ENCODE measurements around the gene PRSS16. TPM values are rescaled to one million over a fixed set of nuclear protein-coding genes. Genes with fewer than 3 reads are reported as not detected.

Gene PRSS16
- total and polyA plus RNA-seq, 3 experiments from 2014 or later, result 0.35 to 1.5 (median 0.55) TPM

- peaks cover 10% of the 10 kb centered on the region for H3K9me3 ChIP-seq (ENCODE audit: low read length)
- H3K9me3 Mint-ChIP-seq, result peaks cover 33 to 70% (median 63%) of the 10 kb centered on the region in 5 donors
Measured at GRCh38 chr6:27281105-27281539, 33.6 kb downstream of the PRSS16 start.

GRCh38 chr6:27281569-27281968 lies 34.1 kb downstream of the PRSS16 start:
- ChIA-PET POLR2A (no interaction called here), CTCF (no interaction called here)
- Histone ChIP-seq H3K4me1 (ENCODE audit: insufficient read depth, low read length) (no peaks in the 10 kb centered on the region), H3K9me3 (ENCODE audit: low read length) (peaks cover 10% of the 10 kb centered on the region), H3K4me3 (ENCODE audit: low read length) (no peak overlapping the region), H3K27me3 (ENCODE audit: insufficient read depth, low read length, poor library complexity, severe bottlenecking) (peaks cover 80% of the 10 kb centered on the region), H3K27ac (ENCODE audit: low read depth, low read length) (no peak overlapping the region), H3K36me3 (ENCODE audit: insufficient read depth, low read length) (no peaks in the 10 kb centered on the region)
- Mint-ChIP-seq H3K9me3 (peaks cover 33 to 73% (median 65%) of the 10 kb centered on the region in 5 donors), H3K27ac (peak overlapping the region in 1 of 8 donors; percentile 77), H3K4me1 (peaks cover 2 to 8% (median 8%) of the 10 kb centered on the region in 3 donors), H3K36me3 (peaks cover 1 to 16% (median 1%) of the 10 kb centered on the region in 3 donors), H3K4me3 (no peak overlapping the region), H3K27me3 (peaks cover 87 to 94% of the 10 kb centered on the region in 2 donors)
- no peak for DNase-seq

More at GRCh38 chr6:27281105-27281539, 33.6 kb downstream of the PRSS16 start:
- Mint-ChIP-seq H3K27ac (peak overlapping the region in 2 of 8 donors; percentile 65 to 66), H3K4me3 (peak overlapping the region in 1 of 7 donors; percentile 40), H3K27me3 (peaks cover 87 to 93% of the 10 kb centered on the region in 2 donors), H3K4me1 (peaks cover 2 to 8% (median 8%) of the 10 kb centered on the region in 3 donors), H3K36me3 (peaks cover 1 to 16% (median 1%) of the 10 kb centered on the region in 3 donors)
- DNase-seq, result no peak
- POLR2A ChIA-PET, result no interaction called here
- H3K27me3 ChIP-seq (ENCODE audit: insufficient read depth, low read length, poor library complexity, severe bottlenecking), result peaks cover 77% of the 10 kb centered on the region
- H3K27ac ChIP-seq (ENCODE audit: low read depth, low read length), result peak overlapping the region; percentile 0
- no peak overlapping the region for H3K4me3 ChIP-seq (ENCODE audit: low read length)
- CTCF ChIA-PET, result no interaction called here
- H3K4me1 ChIP-seq (ENCODE audit: insufficient read depth, low read length), result no peaks in the 10 kb centered on the region
- H3K36me3 ChIP-seq (ENCODE audit: insufficient read depth, low read length), result no peaks in the 10 kb centered on the region

GRCh38 chr6:27283279-27283678 lies 35.8 kb downstream of the PRSS16 start:
- Mint-ChIP-seq H3K36me3 (peaks cover 1 to 16% (median 1%) of the 10 kb centered on the region in 3 donors), H3K4me3 (peak overlapping the region in 5 of 7 donors; percentile 15 to 70 (median 51))

GRCh38 chr6:27286141-27286540 lies 38.6 kb downstream of the PRSS16 start:
- peaks cover 10% of the 10 kb centered on the region for H3K9me3 ChIP-seq (ENCODE audit: low read length)
- ChIA-PET POLR2A (no interaction called here), CTCF (interaction anchor here (0.8 kb wide), 1 partner anchor 109 kb away, joined by 3 read pairs; no protein-coding TSS in a partner anchor)
- peaks cover 1 to 20% (median 4%) of the 10 kb centered on the region in 3 donors for H3K36me3 Mint-ChIP-seq
- peaks cover 37 to 84% (median 71%) of the 10 kb centered on the region in 5 donors for H3K9me3 Mint-ChIP-seq
- H3K36me3 ChIP-seq (ENCODE audit: insufficient read depth, low read length), result no peaks in the 10 kb centered on the region
- no peak for DNase-seq
- H3K27ac ChIP-seq (ENCODE audit: low read depth, low read length), result no peak overlapping the region
- peaks cover 93 to 95% of the 10 kb centered on the region in 2 donors for H3K27me3 Mint-ChIP-seq
- H3K4me1 Mint-ChIP-seq, result peaks cover 4 to 8% (median 6%) of the 10 kb centered on the region in 3 donors
- no peak overlapping the region for H3K4me3 ChIP-seq (ENCODE audit: low read length)
- peak overlapping the region in 2 of 8 donors; percentile 25 to 77 for H3K27ac Mint-ChIP-seq
- peak overlapping the region in 2 of 7 donors; percentile 14 to 71 for H3K4me3 Mint-ChIP-seq
- H3K4me1 ChIP-seq (ENCODE audit: insufficient read depth, low read length), result no peaks in the 10 kb centered on the region
- H3K27me3 ChIP-seq (ENCODE audit: insufficient read depth, low read length, poor library complexity, severe bottlenecking), result peaks cover 87% of the 10 kb centered on the region

More at GRCh38 chr6:27283279-27283678, 35.8 kb downstream of the PRSS16 start:
- POLR2A ChIA-PET, result no interaction called here
- CTCF ChIA-PET, result no interaction called here
- Mint-ChIP-seq H3K9me3 (peaks cover 33 to 77% (median 67%) of the 10 kb centered on the region in 5 donors), H3K4me1 (peaks cover 2 to 9% (median 8%) of the 10 kb centered on the region in 3 donors), H3K27me3 (peaks cover 90 to 91% of the 10 kb centered on the region in 2 donors), H3K27ac (peak overlapping the region in 6 of 8 donors; percentile 29 to 77 (median 53))
- H3K9me3 ChIP-seq (ENCODE audit: low read length), result peaks cover 10% of the 10 kb centered on the region
- no peaks in the 10 kb centered on the region for H3K4me1 ChIP-seq (ENCODE audit: insufficient read depth, low read length)
- no peaks in the 10 kb centered on the region for H3K36me3 ChIP-seq (ENCODE audit: insufficient read depth, low read length)
- DNase-seq, result no peak
- no peak overlapping the region for H3K4me3 ChIP-seq (ENCODE audit: low read length)
- no peak overlapping the region for H3K27ac ChIP-seq (ENCODE audit: low read depth, low read length)
- peaks cover 82% of the 10 kb centered on the region for H3K27me3 ChIP-seq (ENCODE audit: insufficient read depth, low read length, poor library complexity, severe bottlenecking)

GRCh38 chr6:27287751-27288135 lies 40.2 kb downstream of the PRSS16 start:
- H3K36me3 ChIP-seq (ENCODE audit: insufficient read depth, low read length), result no peaks in the 10 kb centered on the region
- H3K27ac Mint-ChIP-seq, result peak overlapping the region in 3 of 8 donors; percentile 10 to 73 (median 18)
- POLR2A ChIA-PET, result no interaction called here
- CTCF ChIA-PET, result no interaction called here
- no peak overlapping the region for H3K4me3 ChIP-seq (ENCODE audit: low read length)
- peaks cover 1 to 25% (median 4%) of the 10 kb centered on the region in 3 donors for H3K36me3 Mint-ChIP-seq
- peaks cover 4 to 8% (median 6%) of the 10 kb centered on the region in 3 donors for H3K4me1 Mint-ChIP-seq
- H3K9me3 Mint-ChIP-seq, result peaks cover 33 to 85% (median 73%) of the 10 kb centered on the region in 5 donors
- peak overlapping the region; percentile 25 for H3K27ac ChIP-seq (ENCODE audit: low read depth, low read length)
- peaks cover 92 to 94% of the 10 kb centered on the region in 2 donors for H3K27me3 Mint-ChIP-seq
- peaks cover 9% of the 10 kb centered on the region for H3K9me3 ChIP-seq (ENCODE audit: low read length)
- H3K4me3 Mint-ChIP-seq, result peak overlapping the region in 2 of 7 donors; percentile 29 to 32
- DNase-seq, result no peak
- H3K4me1 ChIP-seq (ENCODE audit: insufficient read depth, low read length), result no peaks in the 10 kb centered on the region
- H3K27me3 ChIP-seq (ENCODE audit: insufficient read depth, low read length, poor library complexity, severe bottlenecking), result peaks cover 83% of the 10 kb centered on the region

GRCh38 chr6:27288136-27289044 lies 40.9 kb downstream of the PRSS16 start:
- H3K9me3 ChIP-seq (ENCODE audit: low read length), result peaks cover 7% of the 10 kb centered on the region
- CTCF ChIA-PET, result no interaction called here
- H3K27ac ChIP-seq (ENCODE audit: low read depth, low read length), result peak overlapping the region; percentile 48
- H3K4me3 ChIP-seq (ENCODE audit: low read length), result no peak overlapping the region
- peaks cover 1 to 25% (median 4%) of the 10 kb centered on the region in 3 donors for H3K36me3 Mint-ChIP-seq
- H3K9me3 Mint-ChIP-seq, result peaks cover 29 to 84% (median 71%) of the 10 kb centered on the region in 5 donors
- no peak for DNase-seq
- H3K4me1 Mint-ChIP-seq, result peaks cover 4 to 8% (median 6%) of the 10 kb centered on the region in 3 donors
- no peaks in the 10 kb centered on the region for H3K4me1 ChIP-seq (ENCODE audit: insufficient read depth, low read length)
- H3K4me3 Mint-ChIP-seq, result peak overlapping the region in 4 of 7 donors; percentile 1 to 71 (median 32)
- H3K27me3 Mint-ChIP-seq, result peaks cover 91 to 94% of the 10 kb centered on the region in 2 donors
- peak overlapping the region in 4 of 8 donors; percentile 26 to 73 (median 51) for H3K27ac Mint-ChIP-seq
- H3K27me3 ChIP-seq (ENCODE audit: insufficient read depth, low read length, poor library complexity, severe bottlenecking), result peaks cover 81% of the 10 kb centered on the region
- POLR2A ChIA-PET, result no interaction called here
- no peaks in the 10 kb centered on the region for H3K36me3 ChIP-seq (ENCODE audit: insufficient read depth, low read length)

- H3K27me3 ChIP-seq (ENCODE audit: insufficient read depth, low read length, poor library complexity, severe bottlenecking), result peaks cover 82% of the 10 kb centered on the region
- peak overlapping the region in 6 of 7 donors; percentile 11 to 60 (median 37) for H3K4me3 Mint-ChIP-seq
- CTCF ChIA-PET, result no interaction called here
Measured at GRCh38 chr6:27290065-27290849, 42.8 kb downstream of the PRSS16 start.

More at GRCh38 chr6:27290065-27290849, 42.8 kb downstream of the PRSS16 start:
- no peak overlapping the region for H3K4me3 ChIP-seq (ENCODE audit: low read length)
- peaks cover 91 to 95% of the 10 kb centered on the region in 2 donors for H3K27me3 Mint-ChIP-seq
- peaks cover 18 to 82% (median 68%) of the 10 kb centered on the region in 5 donors for H3K9me3 Mint-ChIP-seq
- peaks cover 4 to 8% (median 6%) of the 10 kb centered on the region in 3 donors for H3K4me1 Mint-ChIP-seq
- peak overlapping the region in 2 of 8 donors; percentile 70 to 83 for H3K27ac Mint-ChIP-seq
- POLR2A ChIA-PET, result no interaction called here
- peak overlapping the region; percentile 32 for H3K27ac ChIP-seq (ENCODE audit: low read depth, low read length)
- peaks cover 0 to 16% (median 2%) of the 10 kb centered on the region in 3 donors for H3K36me3 Mint-ChIP-seq
- H3K4me1 ChIP-seq (ENCODE audit: insufficient read depth, low read length), result no peaks in the 10 kb centered on the region
- H3K9me3 ChIP-seq (ENCODE audit: low read length), result peaks cover 6% of the 10 kb centered on the region
- no peaks in the 10 kb centered on the region for H3K36me3 ChIP-seq (ENCODE audit: insufficient read depth, low read length)
- no peak for DNase-seq
